NCI-H748 (cell line): ENCODE results near the gene ITGA11.
"Not testable (repeated sequence)": the region's sequence is repeated elsewhere in the genome, so short reads cannot be mapped to it uniquely, and the experiment has no call there.

ENCODE experiments used
- DNase-seq: peaks from one replicate; lab custom pipeline; 2025; ENCODE audit not compliant: unreplicated experiment; lab: John Stamatoyannopoulos, UW

ITGA11 gene

GRCh38 chr15:68410466-68411342, 21.3 kb downstream of the ITGA11 start:
- DNase-seq: no peak

- no peak for DNase-seq
Observed at GRCh38 chr15:68409736-68410370, 22.1 kb downstream of the ITGA11 start.

GRCh38 chr15:68408971-68409370, 23.0 kb downstream of the ITGA11 start:
- DNase-seq: no peak

- no peak for DNase-seq
Observed at GRCh38 chr15:68407886-68408881, 23.8 kb downstream of the ITGA11 start.

GRCh38 chr15:68407141-68407885, 24.6 kb downstream of the ITGA11 start:
- DNase-seq: no peak

GRCh38 chr15:68405378-68406250, 26.3 kb downstream of the ITGA11 start:
- no peak for DNase-seq

- DNase-seq: no peak
Observed at GRCh38 chr15:68404056-68404798, 27.7 kb downstream of the ITGA11 start.

- no peak for DNase-seq
Observed at GRCh38 chr15:68403161-68403941, 28.6 kb downstream of the ITGA11 start.

- DNase-seq: no peak
Observed at GRCh38 chr15:68402432-68403160, 29.4 kb downstream of the ITGA11 start.

- DNase-seq: no peak
Observed at GRCh38 chr15:68401496-68402431, 30.2 kb downstream of the ITGA11 start.

- DNase-seq: no peak
Observed at GRCh38 chr15:68400066-68400456, 31.9 kb downstream of the ITGA11 start.

GRCh38 chr15:68399096-68400065, 32.6 kb downstream of the ITGA11 start:
- DNase-seq: no peak

GRCh38 chr15:68397999-68398398, 34.0 kb downstream of the ITGA11 start:
- DNase-seq: not testable (repeated sequence)

GRCh38 chr15:68396068-68396467, 35.9 kb downstream of the ITGA11 start:
- DNase-seq: no peak

- DNase-seq: no peak
Observed at GRCh38 chr15:68391121-68391520, 40.8 kb downstream of the ITGA11 start.
